GM12878 (cell line): ENCODE results near the gene GIGYF2. TPM values are rescaled to one million over a fixed set of nuclear protein-coding genes. Genes with fewer than 3 reads are reported as not detected.

ENCODE experiments used
- ATAC-seq: fragments of 200-7000 bp; cut with Tn5 transposase; 3 replicates; pipeline ENCODE4 v1.9.1; 2020; ENCODE audit warnings: mild to moderate bottlenecking, moderate library complexity
- BruUV-seq: library from RNA; stranded (reverse); fragments of 400-500 nt; replicated peaks from 2 replicates; lab custom pipeline; 2021; lab: Mats Ljungman, UMichigan
- CTCF ChIA-PET: fragments of 300-600 bp; sonication (Branson Sonifier 250); formaldehyde crosslinking; extraction: SDS; loops from one replicate; lab custom pipeline; 2021; ENCODE audit warnings: inconsistent platforms; lab: Yijun Ruan, JAX
- POLR2A ChIA-PET: fragments of 350-600 bp; formaldehyde crosslinking; extraction: SDS; loops from one replicate; lab custom pipeline; 2021; ENCODE audit warnings: inconsistent platforms; lab: Charles Lee
- RAD21 ChIA-PET: fragments of 300-600 bp; sonication (Branson Sonifier 250); formaldehyde crosslinking; loops from one replicate; lab custom pipeline; 2023; ENCODE audit warnings: antibody characterized with exemption; ENCODE audit not compliant: unreplicated experiment; lab: Charles Lee
- SMC1A ChIA-PET: fragments of 300-600 bp; sonication (Branson Sonifier 250); formaldehyde crosslinking; loops from one replicate; lab custom pipeline; 2023; ENCODE audit not compliant: unreplicated experiment, uncharacterized antibody; lab: Charles Lee
- DNase-seq: peaks from one replicate; pipeline ENCODE4 v3.0.0-alpha.2; 2011; ENCODE audit warnings: low read depth, low spot score
- FAIRE-seq: peaks from 3 replicates; lab custom pipeline; 2011; peaks lifted over from hg19 to GRCh38; lab: Jason Lieb, UNC
- H2AFZ ChIP-seq: 2 replicates; pipeline ENCODE4 v1.6.0; 2011; ENCODE audit warnings: low read depth, low read length, control low read depth; ENCODE audit not compliant: control insufficient read depth
- H3K27ac ChIP-seq: 2 replicates; pipeline ENCODE4 v1.5.1; 2011; ENCODE audit warnings: control low read depth; ENCODE audit not compliant: control insufficient read depth, insufficient read depth
- H3K27me3 ChIP-seq, 2 experiments: replicated peaks in 1 of 2; 2 replicates each; pipeline versions ENCODE4 v1.6.0 to v1.6.1; 2011; ENCODE audit warnings: low read length in 1 of 2; ENCODE audit not compliant: control insufficient read depth in 2 of 2, insufficient read depth in 2 of 2
- H3K36me3 ChIP-seq, 2 experiments: 2 replicates each; pipeline ENCODE4 v1.5.1; 2011; ENCODE audit warnings: low read length in 1 of 2; ENCODE audit not compliant: control insufficient read depth in 2 of 2, insufficient read depth in 2 of 2
- H3K4me1 ChIP-seq: 2 replicates; pipeline ENCODE4 v1.6.1; 2011; ENCODE audit warnings: mild to moderate bottlenecking, low read length, moderate library complexity, mixed read lengths; ENCODE audit not compliant: control insufficient read depth, insufficient read depth
- H3K4me2 ChIP-seq: 2 replicates; pipeline ENCODE4 v1.6.0; 2011; ENCODE audit warnings: control low read depth; ENCODE audit not compliant: control insufficient read depth, insufficient read depth
- H3K4me3 ChIP-seq: fragments of 200-600 bp; sonication (generic); 2 replicates; pipeline ENCODE4 v1.5.1; 2016
- H3K79me2 ChIP-seq: 2 replicates; pipeline ENCODE4 v1.6.0; 2011; ENCODE audit warnings: low read length; ENCODE audit not compliant: control insufficient read depth, insufficient read depth
- H3K9ac ChIP-seq: 2 replicates; pipeline ENCODE4 v1.8.0; 2011; ENCODE audit warnings: low read length, control low read depth, mixed read lengths; ENCODE audit not compliant: control insufficient read depth, insufficient read depth
- H3K9me3 ChIP-seq: replicated peaks from 3 replicates; pipeline ENCODE4 v1.5.1; 2011; ENCODE audit warnings: mild to moderate bottlenecking, low read length; ENCODE audit not compliant: control insufficient read depth, insufficient read depth
- H4K20me1 ChIP-seq: 2 replicates; pipeline ENCODE4 v1.6.0; 2011; ENCODE audit not compliant: control insufficient read depth, insufficient read depth
- ATF2 ChIP-seq: IDR thresholded peaks from 2 replicates; pipeline ENCODE4 v1.6.1; 2012; ENCODE audit warnings: low read length, inconsistent platforms
- BCLAF1 ChIP-seq: fragments of 450-650 bp; IDR thresholded peaks from 2 replicates; pipeline ENCODE4 v1.6.1; 2017; ENCODE audit warnings: antibody characterized with exemption, mild to moderate bottlenecking, moderate library complexity
- ESRRA ChIP-seq: IDR thresholded peaks from 2 replicates; pipeline ENCODE4 v1.6.1; 2012; ENCODE audit warnings: mild to moderate bottlenecking, low read length, improper control_type of control experiment
- POLR2A ChIP-seq: IDR thresholded peaks from 2 replicates; pipeline ENCODE4 v1.6.1; 2011; ENCODE audit warnings: low read depth, mild to moderate bottlenecking, low read length
- RCOR1 ChIP-seq: conservative IDR thresholded peaks from 2 replicates; pipeline ENCODE4 v1.6.1; 2012; ENCODE audit warnings: low read depth, low read length, improper control_type of control experiment
- SMAD1 ChIP-seq: fragments of 450-650 bp; IDR thresholded peaks from 2 replicates; pipeline ENCODE4 v1.6.1; 2018; ENCODE audit warnings: mild to moderate bottlenecking, low read depth; ENCODE audit not compliant: partially characterized antibody
- SREBF2 ChIP-seq: IDR thresholded peaks from 2 replicates; pipeline ENCODE4 v1.6.1; 2012; ENCODE audit warnings: mild to moderate bottlenecking, low read length
- YY1 ChIP-seq: IDR thresholded peaks from 2 replicates; pipeline ENCODE4 v1.6.1; 2011; ENCODE audit warnings: low read depth, mild to moderate bottlenecking, low read length
- WGBS: methylation state at CpG from one replicate; pipeline ENCODE4 v1.1.6; 2016; ENCODE audit warnings: low lambda C conversion rate; ENCODE audit not compliant: insufficient replicate concordance, insufficient coverage; ENCODE audit errors: missing lambda C conversion rate; 5-methylcytosine and 5-hydroxymethylcytosine counted together
- in situ Hi-C: fragments of 300-500 bp; cut with MboI; formaldehyde crosslinking; loops from 9 replicates; pipeline ENCODE4 v1.14.3; 2018; ENCODE audit warnings: mixed read lengths
- intact Hi-C: fragments of 100-400 bp; cut with micrococcal nuclease; formaldehyde crosslinking; loops from one replicate; pipeline ENCODE4 v1.14.2; 2022; ENCODE audit not compliant: unreplicated experiment
- polyA plus RNA-seq, 11 experiments: library from polyadenylated mRNA; depleted of rRNA in 4 of 11; unstranded in 6 of 11; stranded (reverse) in 5 of 11; fragments of >200 nt; fragmentation: Nextera tagmentation in 4 of 11; fragmentation: Illumina TruSeq in 1 of 11; extraction: Ambion mirVana in 4 of 11; extraction: Trizol in 1 of 11; gene quantifications; 1 replicate in 1 of 11; 2 replicates in 10 of 11; pipeline versions ENCODE4 v1.2.1 to v1.2.3, GENCODE V29; 2011 to 2016; ENCODE audit warnings: inconsistent platforms in 2 of 11, missing spikeins in 2 of 11, low read depth in 1 of 11
- total RNA-seq, 4 experiments: library from RNA; depleted of rRNA in 3 of 4; stranded (reverse); fragments of >200 nt in 3 of 4; fragmentation: Illumina TruSeq in 1 of 4; extraction: Trizol in 1 of 4; gene quantifications; 2 replicates each; pipeline versions ENCODE4 v1.2.1 to v1.2.3, GENCODE V29; 2013 to 2021

Gene GIGYF2
- total and polyA plus RNA-seq, 10 of the 15 experiments (the other 5 are each of a cell fraction or from before 2014, with no cell fraction given): 12.2 to 47.2 (median 39.0) TPM

GRCh38 chr2:232871835-232872736 is 175.0 kb downstream of the GIGYF2 start (continued):
- TF ChIP-seq ESRRA (no peak), YY1 (no peak)

GRCh38 chr2:232872826-232873225 is 175.7 kb downstream of the GIGYF2 start:
- Histone ChIP-seq H3K4me1 (no peaks in the 10 kb centered on the region), H3K4me2 (no peak overlapping the region), H3K9me3 (no peaks in the 10 kb centered on the region), H3K79me2 (no peaks in the 10 kb centered on the region), H4K20me1 (no peaks in the 10 kb centered on the region), H2AFZ (no peak overlapping the region), H3K36me3 (no peaks in the 10 kb centered on the region), H3K9ac (no peak overlapping the region), H3K4me3 (no peak overlapping the region), H3K27me3 (no peaks in the 10 kb centered on the region; a peak in 1 of 4 replicates), H3K27ac (no peak overlapping the region)
- ChIA-PET SMC1A (no interaction called here), CTCF (no interaction called here), POLR2A (no interaction called here), RAD21 (no interaction called here)
- ATAC-seq (no peak), DNase-seq (no peak), FAIRE-seq (no peak)
- intact Hi-C loops: no loop called here
- no TSS peak for BruUV-seq
- in situ Hi-C loops: no loop called here
- TF ChIP-seq POLR2A (no peak), BCLAF1 (no peak), SMAD1 (no peak), RCOR1 (no peak), SREBF2 (no peak), ATF2 (no peak)
- 71% methylated on average over 9 of the region's 9 CpGs for WGBS
